Measurements from ENCODE around the gene NCOA1. TPM values are rescaled to one million over a fixed set of nuclear protein-coding genes. Genes with fewer than 3 reads are reported as not detected.

Gene NCOA1
- total and polyA plus RNA-seq, 2 donors (not counting 3 experiments of a cell fraction or from before 2014, with no cell fraction given) = 11.4 to 14.1 TPM

GRCh38 chr2:24721470-24721869 is 230.4 kb downstream of the NCOA1 start:
- ChIA-PET CTCF (interaction anchor here (0.5 to 1.3 kb wide), 5 partner anchors 8 to 839 kb away, joined by 3 read pairs; no protein-coding TSS in a partner anchor), POLR2A (no interaction called here)
- no peak overlapping the region for H3K4me3 ChIP-seq (replicated peaks in 1 of 3; ENCODE audit: insufficient read depth in 1 of 3, low read depth in 1 of 3, low read length in 3 of 3)
- H3K9ac ChIP-seq (replicated peaks; ENCODE audit: extremely low read depth, insufficient read depth, low read length) = no peak overlapping the region
- no TSS peak for BruUV-seq (replicated peaks)
- H3K79me2 ChIP-seq (ENCODE audit: control insufficient read depth, insufficient read depth, low read length) = no peaks in the 10 kb centered on the region
- no peaks in the 10 kb centered on the region for H3K27me3 ChIP-seq (ENCODE audit: control insufficient read depth in 2 of 2, insufficient read depth in 2 of 2, low read length in 2 of 2)
- no peak for TF ChIP-seq CTCF (IDR thresholded peaks at IDR 0.05; ENCODE audit: extremely low read depth in 1 of 2, insufficient read depth in 1 of 2, low read depth in 1 of 2, low read length in 2 of 2)
- TF ChIP-seq GATA2 (IDR thresholded peaks at IDR 0.05; ENCODE audit: insufficient read depth, insufficient read length, low read depth, low read length) = no peak
- no peak for TF ChIP-seq EZH2 (IDR thresholded peaks at IDR 0.05; ENCODE audit: borderline replicate concordance, low read depth, low read length, severe bottlenecking)
- no peak for TF ChIP-seq MAX (IDR thresholded peaks at IDR 0.05; ENCODE audit: insufficient read depth, insufficient read length)
- no peak for TF ChIP-seq MYC (IDR thresholded peaks at IDR 0.05; ENCODE audit: low read depth, low read length)
- no peak for TF ChIP-seq JUN (IDR thresholded peaks at IDR 0.05; ENCODE audit: borderline replicate concordance, insufficient read depth, insufficient read length, low read depth)
- no peak for TF ChIP-seq POLR2AphosphoS5 (IDR thresholded peaks at IDR 0.05; ENCODE audit: insufficient read depth, low read depth, low read length)
- TF ChIP-seq POLR2A (IDR thresholded peaks at IDR 0.05; ENCODE audit: low read depth, low read length) = no peak
- no peak for TF ChIP-seq FOS (IDR thresholded peaks at IDR 0.05; ENCODE audit: borderline replicate concordance, insufficient read depth, low read length)
- H2AFZ ChIP-seq (ENCODE audit: low read depth, low read length) = no peak overlapping the region
- intact Hi-C loops (cut with micrococcal nuclease) = no loop called here
- no peaks in the 10 kb centered on the region for H3K36me3 ChIP-seq (ENCODE audit: control insufficient read depth in 2 of 2, extremely low read depth in 1 of 2, insufficient read depth in 2 of 2, low read length in 2 of 2)
- FAIRE-seq = peak; percentile 77
- no peaks in the 10 kb centered on the region for H3K4me1 ChIP-seq (ENCODE audit: control insufficient read depth, extremely low read depth, insufficient read depth, low read length)
- no peak overlapping the region for H3K4me2 ChIP-seq (ENCODE audit: insufficient read depth, low read length)
- H3K9me1 ChIP-seq (replicated peaks; ENCODE audit: control insufficient read depth, extremely low read depth, insufficient read depth, low read length) = no peaks in the 10 kb centered on the region
- no peak overlapping the region for H3K27ac ChIP-seq (ENCODE audit: insufficient read depth, low read depth, low read length)
- dilution Hi-C loops (cut with MboI; ENCODE audit: extremely low pct_ligation_motif_present, low sequenced_read_pairs) = no loop called here
- H4K20me1 ChIP-seq (replicated peaks; ENCODE audit: control insufficient read depth, extremely low read depth, insufficient read depth, low read length) = no peaks in the 10 kb centered on the region
- H3K9me3 ChIP-seq (replicated peaks; ENCODE audit: control insufficient read depth, insufficient read depth, low read length) = no peaks in the 10 kb centered on the region
- peak; percentile 83 for DNase-seq (ENCODE audit: low read depth, low spot score)

Measured in endothelial cell of umbilical vein (primary cell).